Hypothalamus (tissue), 51 donors: ENCODE data around the gene UBE2D1.
A peak's percentile ranks its signal among the peaks of the same experiment; 100 is the strongest.

Experiments used
- DNase-seq, 51 donors: peaks; one replicate each; lab custom pipeline; 2025; lab: John Stamatoyannopoulos, UW

Gene UBE2D1

GRCh38 chr10:58335306-58336005, 650 bp downstream of the UBE2D1 start:
- DNase-seq: peak in 34 of 51 donors; percentile 12 to 61 (median 38)

GRCh38 chr10:58336242-58336641, 1.4 kb downstream of the UBE2D1 start:
- no peak for DNase-seq

GRCh38 chr10:58341422-58341821, 6.6 kb downstream of the UBE2D1 start:
- no peak for DNase-seq

GRCh38 chr10:58341947-58342346, 7.1 kb downstream of the UBE2D1 start:
- DNase-seq: no peak

- no peak for DNase-seq
Observed at GRCh38 chr10:58347967-58348366, 13.2 kb downstream of the UBE2D1 start.

GRCh38 chr10:58348571-58349033, 13.8 kb downstream of the UBE2D1 start:
- DNase-seq: no peak

GRCh38 chr10:58350023-58350422, 15.2 kb downstream of the UBE2D1 start:
- no peak for DNase-seq

- no peak for DNase-seq
Observed at GRCh38 chr10:58350619-58351323, 16.0 kb downstream of the UBE2D1 start.

GRCh38 chr10:58351616-58352578, 17.1 kb downstream of the UBE2D1 start:
- peak in 13 of 51 donors; percentile 1 to 24 (median 5) for DNase-seq

GRCh38 chr10:58352956-58353610, 18.3 kb downstream of the UBE2D1 start:
- DNase-seq: no peak

- DNase-seq: no peak
Observed at GRCh38 chr10:58356756-58357155, 21.9 kb downstream of the UBE2D1 start.

- no peak for DNase-seq
Observed at GRCh38 chr10:58358314-58358933, 23.6 kb downstream of the UBE2D1 start.

- no peak for DNase-seq
Observed at GRCh38 chr10:58358947-58359346, 24.1 kb downstream of the UBE2D1 start.

- no peak for DNase-seq
Observed at GRCh38 chr10:58359541-58359940, 24.7 kb downstream of the UBE2D1 start.

GRCh38 chr10:58360412-58361004, 25.7 kb downstream of the UBE2D1 start:
- no peak for DNase-seq

- DNase-seq: no peak
Observed at GRCh38 chr10:58361353-58361752, 26.5 kb downstream of the UBE2D1 start.

GRCh38 chr10:58362027-58362789, 27.4 kb downstream of the UBE2D1 start:
- no peak for DNase-seq

GRCh38 chr10:58367069-58367468, 32.3 kb downstream of the UBE2D1 start:
- DNase-seq: no peak

- DNase-seq: no peak
Observed at GRCh38 chr10:58371473-58371872, 36.7 kb downstream of the UBE2D1 start.
